Ovary (tissue), 3 donors: Measurements from ENCODE around the gene PLCB2.

Source experiments
- EP300 ChIP-seq: sonication (generic); formaldehyde crosslinking; IDR thresholded peaks from one replicate; pipeline ENCODE4 v1.6.1; 2017; ENCODE audit warnings: antibody characterized with exemption
- POLR2A ChIP-seq: fragments of 450-650 bp; IDR thresholded peaks from one replicate; pipeline ENCODE4 v1.6.1; 2017; ENCODE audit warnings: antibody characterized with exemption, mild to moderate bottlenecking, moderate library complexity
- TF ChIP-seq, protein P1 (sequence below), 3 donors: fragments of 450-650 bp in 2 of 3; fragments of 200-600 bp in 1 of 3; IDR thresholded peaks; one replicate each; pipeline versions ENCODE4 v1.5.1 to v1.8.0; 2016 to 2022; ENCODE audit warnings: antibody characterized with exemption in 3 of 3, mild to moderate bottlenecking in 1 of 3
- donor health status: DM: no; HTN: no; CAD: no.

DNA sequence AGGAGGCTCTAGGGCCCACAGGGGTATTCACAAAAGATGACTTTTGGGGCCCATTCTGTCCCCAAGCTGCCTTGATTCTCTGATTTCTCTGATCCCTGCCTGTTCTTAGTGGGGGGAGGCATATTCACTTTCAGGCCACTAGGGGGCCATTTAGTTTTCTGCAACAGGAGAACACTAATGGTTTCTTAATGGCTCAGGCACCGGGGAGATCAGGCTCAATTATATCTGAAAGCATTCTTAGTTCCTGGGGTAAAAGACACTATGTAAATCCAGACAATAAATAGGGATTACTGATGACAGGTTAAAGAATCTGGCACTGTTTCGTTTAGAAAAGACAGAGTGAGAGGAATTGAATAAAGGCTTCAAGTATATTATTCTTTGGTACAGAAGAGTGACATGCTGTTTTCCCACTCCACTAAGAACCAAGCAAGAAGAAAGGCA is 13.2 kb upstream of the PLCB2 start:
- TF ChIP-seq POLR2A (no peak), EP300 (no peak)
- TF ChIP-seq, protein P1, sequence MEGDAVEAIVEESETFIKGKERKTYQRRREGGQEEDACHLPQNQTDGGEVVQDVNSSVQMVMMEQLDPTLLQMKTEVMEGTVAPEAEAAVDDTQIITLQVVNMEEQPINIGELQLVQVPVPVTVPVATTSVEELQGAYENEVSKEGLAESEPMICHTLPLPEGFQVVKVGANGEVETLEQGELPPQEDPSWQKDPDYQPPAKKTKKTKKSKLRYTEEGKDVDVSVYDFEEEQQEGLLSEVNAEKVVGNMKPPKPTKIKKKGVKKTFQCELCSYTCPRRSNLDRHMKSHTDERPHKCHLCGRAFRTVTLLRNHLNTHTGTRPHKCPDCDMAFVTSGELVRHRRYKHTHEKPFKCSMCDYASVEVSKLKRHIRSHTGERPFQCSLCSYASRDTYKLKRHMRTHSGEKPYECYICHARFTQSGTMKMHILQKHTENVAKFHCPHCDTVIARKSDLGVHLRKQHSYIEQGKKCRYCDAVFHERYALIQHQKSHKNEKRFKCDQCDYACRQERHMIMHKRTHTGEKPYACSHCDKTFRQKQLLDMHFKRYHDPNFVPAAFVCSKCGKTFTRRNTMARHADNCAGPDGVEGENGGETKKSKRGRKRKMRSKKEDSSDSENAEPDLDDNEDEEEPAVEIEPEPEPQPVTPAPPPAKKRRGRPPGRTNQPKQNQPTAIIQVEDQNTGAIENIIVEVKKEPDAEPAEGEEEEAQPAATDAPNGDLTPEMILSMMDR (IDR thresholded peaks at IDR 0.05), result peak; percentile 70 to 74 (median 73)
